Measurements from ENCODE around the gene FNDC3A.

Gene FNDC3A

DNA sequence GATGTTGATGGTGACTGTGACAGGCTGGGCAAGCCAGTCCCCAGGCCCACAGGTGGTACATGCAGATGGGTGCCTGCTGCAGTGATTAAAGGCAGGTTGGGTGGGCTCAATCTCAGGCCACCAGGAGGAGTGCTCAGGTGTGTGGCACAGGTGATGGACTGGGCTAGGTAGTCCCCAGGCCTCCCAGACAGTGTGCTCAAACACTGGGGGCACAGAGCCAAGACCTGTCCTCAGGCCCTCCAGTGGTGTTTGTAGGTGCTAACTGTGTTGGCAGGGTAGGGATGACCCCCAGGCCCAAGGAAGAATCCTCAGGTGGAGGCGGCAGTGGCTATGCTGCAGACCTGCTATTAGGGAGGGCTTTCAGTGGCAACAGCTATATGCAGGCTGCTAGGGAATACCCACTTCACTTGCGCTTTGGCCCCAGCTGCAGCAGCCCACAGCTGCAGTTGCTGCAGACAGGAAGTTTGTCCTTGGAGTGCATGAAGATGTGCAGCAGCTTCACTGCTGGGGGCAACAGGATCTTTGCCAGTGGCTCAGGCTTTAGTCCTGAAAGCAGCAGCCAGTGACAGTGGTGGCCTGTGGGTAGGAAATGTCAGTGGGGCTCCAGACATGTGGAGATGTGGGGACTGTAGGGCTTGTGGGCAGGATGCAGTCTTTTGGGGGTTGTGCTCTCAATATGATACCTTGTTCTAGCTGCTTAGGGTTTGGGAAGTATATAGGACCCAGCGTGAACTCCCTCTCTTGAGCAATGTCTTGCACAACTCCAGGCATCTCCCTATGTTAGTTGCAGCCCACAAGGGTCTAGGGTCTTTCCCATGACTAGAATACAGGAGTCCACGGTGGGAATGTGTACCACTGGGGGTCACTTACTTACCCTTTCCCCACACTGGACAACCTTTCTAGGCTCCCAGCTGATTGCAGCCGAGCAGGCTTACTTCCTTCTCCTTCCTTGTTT is 190.4 kb downstream of the FNDC3A start:
- Histone ChIP-seq H3K4me3 (ENCODE audit: low read depth in 1 of 2, low read length in 2 of 2) (no peak overlapping the region), H3K4me1 (ENCODE audit: insufficient read depth, low read length) (no peaks in the 10 kb centered on the region), H3K9ac (ENCODE audit: low read length) (no peak overlapping the region), H3K36me3 (ENCODE audit: insufficient read depth, low read length) (peaks cover 14% of the 10 kb centered on the region), H3K9me3 (ENCODE audit: low read length) (no peaks in the 10 kb centered on the region), H3K27me3 (ENCODE audit: control insufficient read depth in 1 of 2, insufficient read depth in 2 of 2, low read length in 2 of 2) (no peaks in the 10 kb centered on the region), H3K27ac (ENCODE audit: low read depth, low read length) (no peak overlapping the region)

DNA sequence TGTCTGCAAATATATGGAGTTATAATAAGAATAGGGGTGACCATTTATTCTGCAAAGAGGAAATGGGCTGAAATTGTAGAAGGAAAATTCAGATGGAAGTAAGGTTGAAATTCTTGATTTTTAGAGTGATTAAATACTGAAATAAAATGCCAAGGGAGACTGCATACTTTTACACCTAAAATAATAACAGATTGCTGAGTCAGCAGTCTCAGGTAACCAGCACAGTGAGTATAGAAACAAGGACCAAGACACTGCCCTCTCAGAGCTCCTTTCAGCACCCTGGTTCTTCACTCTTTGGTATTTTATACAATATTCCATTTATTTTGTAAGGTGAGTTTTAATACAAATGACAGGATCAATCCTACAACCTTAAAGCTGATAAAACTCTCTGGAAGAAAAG is 195.6 kb downstream of the FNDC3A start:
- H3K4me3 ChIP-seq (ENCODE audit: low read depth in 1 of 2, low read length in 2 of 2): no peak overlapping the region
- H3K27me3 ChIP-seq (ENCODE audit: control insufficient read depth in 1 of 2, insufficient read depth in 2 of 2, low read length in 2 of 2): no peaks in the 10 kb centered on the region
- no peaks in the 10 kb centered on the region for H3K9me3 ChIP-seq (ENCODE audit: low read length)
- no peak overlapping the region for H3K9ac ChIP-seq (ENCODE audit: low read length)
- no peak overlapping the region for H3K27ac ChIP-seq (ENCODE audit: low read depth, low read length)
- H3K4me1 ChIP-seq (ENCODE audit: insufficient read depth, low read length): no peaks in the 10 kb centered on the region
- H3K36me3 ChIP-seq (ENCODE audit: insufficient read depth, low read length): peaks cover 13% of the 10 kb centered on the region

DNA sequence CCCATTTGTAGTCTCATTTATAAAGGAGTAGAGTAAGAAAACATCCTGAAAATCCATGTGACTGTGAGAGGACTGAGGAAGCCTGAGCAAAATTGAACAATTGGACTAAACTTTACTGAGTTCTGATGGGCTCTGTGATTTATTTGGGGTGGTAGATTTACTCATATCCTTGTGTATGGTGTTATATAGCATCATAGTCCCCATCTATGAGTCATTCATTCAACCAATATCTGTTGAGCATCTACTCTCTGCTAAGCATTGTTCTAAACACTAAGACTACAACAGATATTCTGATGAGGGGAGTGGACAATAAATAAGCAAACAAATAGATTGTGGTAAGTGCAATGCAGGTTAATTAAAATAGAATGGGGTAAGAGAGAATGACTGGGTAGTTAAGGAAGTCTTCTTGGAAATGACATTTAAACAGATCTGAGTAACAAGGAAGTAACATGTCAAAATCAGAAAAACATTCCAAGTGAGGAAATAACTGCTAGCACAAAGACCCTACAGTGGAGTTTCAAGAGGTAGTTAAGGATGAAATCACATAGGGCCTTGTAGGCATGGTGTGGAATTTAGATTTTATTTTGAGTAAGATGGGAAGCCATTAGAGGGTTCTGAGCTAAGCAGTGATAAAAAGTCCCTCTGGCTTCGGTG is 208.1 kb downstream of the FNDC3A start:
- Histone ChIP-seq H3K36me3 (ENCODE audit: insufficient read depth, low read length) (peaks cover 30% of the 10 kb centered on the region), H3K27ac (ENCODE audit: low read depth, low read length) (no peak overlapping the region), H3K4me3 (ENCODE audit: low read depth in 1 of 2, low read length in 2 of 2) (no peak overlapping the region)

DNA sequence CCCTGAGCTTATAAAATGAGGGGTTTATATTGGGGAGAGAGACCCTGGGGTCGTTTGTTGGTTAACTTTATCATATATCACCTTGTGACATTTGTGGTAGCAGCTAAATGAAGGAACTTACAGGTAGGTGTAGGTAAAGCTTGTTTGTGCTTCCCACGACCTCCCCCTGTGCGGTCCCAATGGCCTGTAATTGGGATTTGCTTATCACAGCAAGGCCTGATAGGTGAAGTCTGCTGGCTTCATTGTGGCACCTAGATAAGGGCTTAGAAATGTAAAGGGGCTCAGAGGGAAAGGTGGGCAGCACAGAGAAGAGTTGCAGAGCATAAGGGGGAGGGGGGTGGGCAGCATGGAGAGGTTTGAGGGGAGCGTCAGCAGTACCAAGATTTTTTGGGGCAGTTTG is 208.9 kb downstream of the FNDC3A start:
- H3K36me3 ChIP-seq (ENCODE audit: insufficient read depth, low read length): peaks cover 28% of the 10 kb centered on the region

More for the DNA sequence above, 208.1 kb downstream of the FNDC3A start:
- Histone ChIP-seq H3K4me1 (ENCODE audit: insufficient read depth, low read length) (no peaks in the 10 kb centered on the region), H3K27me3 (ENCODE audit: control insufficient read depth in 1 of 2, insufficient read depth in 2 of 2, low read length in 2 of 2) (no peaks in the 10 kb centered on the region), H3K9me3 (ENCODE audit: low read length) (no peaks in the 10 kb centered on the region), H3K9ac (ENCODE audit: low read length) (no peak overlapping the region)

DNA sequence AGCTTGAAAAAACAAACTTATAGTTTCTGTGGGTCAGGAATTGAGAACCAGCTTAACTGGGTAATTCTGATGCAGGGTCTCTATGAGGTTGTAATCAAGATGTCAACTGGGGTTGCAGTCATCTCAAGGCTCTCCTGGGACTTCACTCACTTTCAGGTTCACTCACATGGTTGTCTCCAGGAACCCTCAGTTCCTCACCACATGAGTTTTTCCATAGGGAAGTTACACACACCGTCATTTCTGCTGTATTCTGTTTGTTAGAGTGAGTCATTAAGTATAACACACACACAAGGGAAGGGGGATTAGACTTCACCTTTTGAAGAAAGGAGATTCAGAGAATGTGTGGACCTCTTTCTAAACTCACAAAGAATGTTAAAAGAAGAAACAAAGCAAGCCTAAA is 209.6 kb downstream of the FNDC3A start:
- Histone ChIP-seq H3K9me3 (ENCODE audit: low read length) (no peaks in the 10 kb centered on the region), H3K27me3 (ENCODE audit: control insufficient read depth in 1 of 2, insufficient read depth in 2 of 2, low read length in 2 of 2) (no peaks in the 10 kb centered on the region), H3K27ac (ENCODE audit: low read depth, low read length) (no peak overlapping the region), H3K4me1 (ENCODE audit: insufficient read depth, low read length) (no peaks in the 10 kb centered on the region), H3K36me3 (ENCODE audit: insufficient read depth, low read length) (peaks cover 30% of the 10 kb centered on the region), H3K4me3 (ENCODE audit: low read depth in 1 of 2, low read length in 2 of 2) (no peak overlapping the region), H3K9ac (ENCODE audit: low read length) (no peak overlapping the region)

More for the DNA sequence above, 208.9 kb downstream of the FNDC3A start:
- H3K4me1 ChIP-seq (ENCODE audit: insufficient read depth, low read length): no peaks in the 10 kb centered on the region
- no peaks in the 10 kb centered on the region for H3K27me3 ChIP-seq (ENCODE audit: control insufficient read depth in 1 of 2, insufficient read depth in 2 of 2, low read length in 2 of 2)
- H3K9me3 ChIP-seq (ENCODE audit: low read length): no peaks in the 10 kb centered on the region
- no peak overlapping the region for H3K27ac ChIP-seq (ENCODE audit: low read depth, low read length)
- H3K4me3 ChIP-seq (ENCODE audit: low read depth in 1 of 2, low read length in 2 of 2): no peak overlapping the region
- H3K9ac ChIP-seq (ENCODE audit: low read length): no peak overlapping the region

DNA sequence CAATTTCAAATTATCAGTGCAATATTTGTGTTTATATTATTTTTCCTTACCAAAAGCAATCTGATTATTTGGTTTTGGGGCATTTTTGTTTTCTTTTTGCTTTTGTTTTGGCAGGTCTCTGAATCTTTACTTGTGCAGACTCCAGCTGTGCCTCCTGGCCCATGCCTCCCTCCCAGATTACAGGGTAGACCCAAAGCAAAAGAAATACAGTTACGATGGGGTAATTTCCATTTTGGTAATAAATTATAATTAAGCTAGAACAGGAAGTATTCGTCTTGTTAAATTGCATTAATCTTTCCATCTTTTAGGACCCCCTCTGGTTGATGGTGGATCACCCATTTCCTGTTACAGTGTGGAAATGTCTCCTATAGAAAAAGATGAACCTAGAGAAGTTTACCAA is 215.2 kb downstream of the FNDC3A start:
- no peak overlapping the region for H3K4me3 ChIP-seq (ENCODE audit: low read depth in 1 of 2, low read length in 2 of 2)
- H3K9me3 ChIP-seq (ENCODE audit: low read length): no peaks in the 10 kb centered on the region
- no peaks in the 10 kb centered on the region for H3K4me1 ChIP-seq (ENCODE audit: insufficient read depth, low read length)
- peaks cover 64% of the 10 kb centered on the region for H3K36me3 ChIP-seq (ENCODE audit: insufficient read depth, low read length)
- no peak overlapping the region for H3K9ac ChIP-seq (ENCODE audit: low read length)
- H3K27ac ChIP-seq (ENCODE audit: low read depth, low read length): no peak overlapping the region
- no peaks in the 10 kb centered on the region for H3K27me3 ChIP-seq (ENCODE audit: control insufficient read depth in 1 of 2, insufficient read depth in 2 of 2, low read length in 2 of 2)

DNA sequence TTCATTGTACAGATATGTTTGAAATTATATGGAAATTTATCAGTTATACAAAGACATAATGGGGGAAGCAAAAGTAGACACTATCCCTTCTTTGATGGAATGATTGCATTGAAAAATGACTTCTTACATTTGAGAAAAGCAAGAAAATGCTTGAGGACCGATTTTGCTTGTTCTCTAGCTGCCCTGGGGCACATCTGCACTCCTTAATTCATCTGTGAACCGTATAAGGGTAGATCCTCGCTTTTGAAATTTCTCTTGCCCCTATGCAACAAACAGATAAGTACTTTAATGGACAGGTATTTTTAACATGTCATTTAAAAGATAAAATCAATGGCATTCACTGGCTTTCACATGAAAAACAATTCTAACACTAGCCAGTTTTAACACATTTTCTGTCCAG is 230.9 kb downstream of the FNDC3A start:
- Histone ChIP-seq H3K9ac (ENCODE audit: low read length) (no peak overlapping the region), H3K27me3 (ENCODE audit: control insufficient read depth in 1 of 2, insufficient read depth in 2 of 2, low read length in 2 of 2) (no peaks in the 10 kb centered on the region), H3K36me3 (ENCODE audit: insufficient read depth, low read length) (peaks cover 51% of the 10 kb centered on the region), H3K9me3 (ENCODE audit: low read length) (no peaks in the 10 kb centered on the region), H3K4me1 (ENCODE audit: insufficient read depth, low read length) (no peaks in the 10 kb centered on the region), H3K4me3 (ENCODE audit: low read depth in 1 of 2, low read length in 2 of 2) (no peak overlapping the region), H3K27ac (ENCODE audit: low read depth, low read length) (no peak overlapping the region)

DNA sequence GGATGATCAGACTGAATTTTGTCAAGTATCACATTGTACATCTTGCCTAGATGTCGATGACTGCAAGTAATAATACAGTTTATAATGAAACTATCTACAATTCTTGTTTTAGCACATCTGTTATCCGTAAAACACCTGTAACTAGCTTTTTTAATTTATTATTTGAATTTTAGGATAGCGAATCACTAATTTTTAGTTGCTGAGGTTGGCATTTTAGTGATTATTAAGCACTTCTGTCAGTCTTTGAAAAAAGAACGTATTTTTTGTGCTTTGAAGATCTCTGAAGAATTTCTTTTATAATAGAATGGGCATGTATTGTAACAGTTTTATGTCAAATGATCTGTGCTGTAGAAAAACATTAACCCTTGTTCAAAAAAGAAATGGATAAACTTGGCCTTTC is 232.9 kb downstream of the FNDC3A start:
- Histone ChIP-seq H3K9ac (ENCODE audit: low read length) (no peak overlapping the region), H3K27me3 (ENCODE audit: control insufficient read depth in 1 of 2, insufficient read depth in 2 of 2, low read length in 2 of 2) (no peaks in the 10 kb centered on the region), H3K36me3 (ENCODE audit: insufficient read depth, low read length) (peaks cover 40% of the 10 kb centered on the region), H3K4me1 (ENCODE audit: insufficient read depth, low read length) (no peaks in the 10 kb centered on the region), H3K9me3 (ENCODE audit: low read length) (no peaks in the 10 kb centered on the region), H3K27ac (ENCODE audit: low read depth, low read length) (no peak overlapping the region), H3K4me3 (ENCODE audit: low read depth in 1 of 2, low read length in 2 of 2) (no peak overlapping the region)

DNA sequence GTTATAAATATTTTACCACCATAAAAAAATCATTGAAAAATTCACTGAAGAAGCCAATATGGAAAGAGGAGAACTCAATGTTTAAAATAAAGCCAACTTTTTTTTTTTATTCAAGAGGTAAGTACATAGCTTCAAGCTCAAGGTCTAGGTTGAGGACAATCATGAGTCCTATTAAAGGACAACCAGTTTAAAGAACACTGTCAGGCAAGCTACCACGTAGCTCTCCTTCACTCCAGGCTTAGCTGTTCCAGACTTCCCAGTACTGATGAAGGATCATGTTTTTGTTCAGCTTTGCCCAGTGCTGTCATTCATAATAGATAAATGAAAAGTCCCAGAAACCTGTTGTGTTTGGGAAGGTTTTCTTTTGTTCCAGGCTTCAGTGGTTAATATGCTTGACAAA is 234.4 kb downstream of the FNDC3A start:
- no peaks in the 10 kb centered on the region for H3K4me1 ChIP-seq (ENCODE audit: insufficient read depth, low read length)
- H3K27me3 ChIP-seq (ENCODE audit: control insufficient read depth in 1 of 2, insufficient read depth in 2 of 2, low read length in 2 of 2): no peaks in the 10 kb centered on the region
- no peak overlapping the region for H3K27ac ChIP-seq (ENCODE audit: low read depth, low read length)
- no peaks in the 10 kb centered on the region for H3K9me3 ChIP-seq (ENCODE audit: low read length)
- H3K9ac ChIP-seq (ENCODE audit: low read length): no peak overlapping the region
- no peak overlapping the region for H3K4me3 ChIP-seq (ENCODE audit: low read depth in 1 of 2, low read length in 2 of 2)
- peaks cover 26% of the 10 kb centered on the region for H3K36me3 ChIP-seq (ENCODE audit: insufficient read depth, low read length)

DNA sequence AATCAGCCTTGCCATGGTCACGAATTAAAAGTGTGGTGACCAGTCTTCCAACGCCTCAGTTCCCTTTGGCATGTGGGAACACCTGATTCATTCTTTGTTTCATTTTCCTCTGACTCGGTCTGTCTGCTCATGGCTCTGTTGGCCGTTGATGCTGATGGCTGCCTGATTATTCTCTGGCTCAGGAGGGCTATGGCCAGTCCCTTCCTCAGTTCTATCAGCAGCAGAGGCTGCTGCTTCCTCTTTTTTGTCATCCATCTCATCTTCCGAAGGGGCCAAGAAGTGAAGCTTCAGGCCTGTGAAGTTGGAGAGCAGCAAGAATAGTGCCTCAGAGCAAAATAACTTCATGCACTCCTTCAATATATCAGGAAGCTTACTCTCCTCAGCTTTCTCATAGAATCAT is 235.0 kb downstream of the FNDC3A start:
- no peak overlapping the region for H3K9ac ChIP-seq (ENCODE audit: low read length)
- H3K4me3 ChIP-seq (ENCODE audit: low read depth in 1 of 2, low read length in 2 of 2): no peak overlapping the region
- peaks cover 22% of the 10 kb centered on the region for H3K36me3 ChIP-seq (ENCODE audit: insufficient read depth, low read length)
- H3K27ac ChIP-seq (ENCODE audit: low read depth, low read length): no peak overlapping the region
- H3K4me1 ChIP-seq (ENCODE audit: insufficient read depth, low read length): no peaks in the 10 kb centered on the region
- H3K9me3 ChIP-seq (ENCODE audit: low read length): no peaks in the 10 kb centered on the region
- no peaks in the 10 kb centered on the region for H3K27me3 ChIP-seq (ENCODE audit: control insufficient read depth in 1 of 2, insufficient read depth in 2 of 2, low read length in 2 of 2)

DNA sequence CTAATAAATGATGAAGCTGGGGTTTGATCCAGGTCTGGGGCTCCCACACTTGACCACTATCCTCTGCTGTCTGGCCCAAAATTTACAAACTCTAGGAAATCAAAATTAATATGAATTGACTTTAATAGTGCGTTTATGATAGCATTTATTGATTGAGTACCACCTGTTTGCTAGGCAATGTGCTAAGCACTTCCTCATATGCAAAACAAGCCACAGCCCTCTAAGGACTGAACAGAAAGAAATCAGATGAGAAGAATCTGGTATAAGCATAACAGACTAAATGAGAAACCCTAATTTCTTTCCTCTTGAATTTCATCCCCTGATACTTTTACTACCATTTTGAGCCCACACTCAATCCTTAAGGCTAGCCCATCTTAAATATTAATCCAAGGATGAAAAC is 237.8 kb downstream of the FNDC3A start:
- H3K4me1 ChIP-seq (ENCODE audit: insufficient read depth, low read length): no peaks in the 10 kb centered on the region
- H3K36me3 ChIP-seq (ENCODE audit: insufficient read depth, low read length): no peaks in the 10 kb centered on the region
- no peaks in the 10 kb centered on the region for H3K9me3 ChIP-seq (ENCODE audit: low read length)
- H3K27ac ChIP-seq (ENCODE audit: low read depth, low read length): no peak overlapping the region
- no peak overlapping the region for H3K4me3 ChIP-seq (ENCODE audit: low read depth in 1 of 2, low read length in 2 of 2)
- no peak overlapping the region for H3K9ac ChIP-seq (ENCODE audit: low read length)
- H3K27me3 ChIP-seq (ENCODE audit: control insufficient read depth in 1 of 2, insufficient read depth in 2 of 2, low read length in 2 of 2): peaks cover 4 to 7% of the 10 kb centered on the region in 2 donors
